Loucy (cell line): ENCODE results near the gene ADAMTS15.

Source experiments
- H2AFZ ChIP-seq: fragments of 200-600 bp; sonication (generic); 2 replicates; pipeline ENCODE4 v1.6.0; 2016; ENCODE audit warnings: antibody characterized with exemption, mild to moderate bottlenecking, low read length, moderate library complexity
- H3F3A ChIP-seq: fragments of 200-600 bp; 2 replicates; pipeline ENCODE4 v1.6.0; 2016; ENCODE audit warnings: antibody characterized with exemption, low read depth, mild to moderate bottlenecking
- H3K27me3 ChIP-seq: fragments of 200-600 bp; sonication (generic); 2 replicates; pipeline ENCODE4 v1.6.1; 2014; ENCODE audit warnings: low read length, mild to moderate bottlenecking; ENCODE audit not compliant: insufficient read depth, poor library complexity, severe bottlenecking
- H3K36me3 ChIP-seq: fragments of 200-600 bp; sonication (generic); 2 replicates; pipeline ENCODE4 v1.6.1; 2016; ENCODE audit warnings: low read length; ENCODE audit not compliant: insufficient read depth
- H3K4me1 ChIP-seq: fragments of 200-600 bp; sonication (generic); 2 replicates; pipeline ENCODE4 v1.5.1; 2014; ENCODE audit warnings: low read length, mild to moderate bottlenecking; ENCODE audit not compliant: insufficient read depth, poor library complexity, severe bottlenecking
- H3K4me2 ChIP-seq: fragments of 200-600 bp; sonication (generic); 2 replicates; pipeline ENCODE4 v1.6.0; 2014; ENCODE audit warnings: antibody characterized with exemption, low read length, low read depth, mild to moderate bottlenecking; ENCODE audit not compliant: poor library complexity, severe bottlenecking
- H3K4me3 ChIP-seq: fragments of 200-600 bp; sonication (generic); 2 replicates; pipeline ENCODE4 v1.5.1; 2014; ENCODE audit warnings: low read length, mild to moderate bottlenecking, mixed read lengths; ENCODE audit not compliant: poor library complexity, severe bottlenecking
- H3K79me2 ChIP-seq: fragments of 200-600 bp; sonication (generic); 2 replicates; pipeline ENCODE4 v1.6.1; 2014; ENCODE audit warnings: low read length; ENCODE audit not compliant: insufficient read depth
- H3K9ac ChIP-seq: fragments of 200-600 bp; sonication (generic); 2 replicates; pipeline ENCODE4 v1.6.0; 2014; ENCODE audit warnings: mild to moderate bottlenecking, low read depth, low read length, moderate library complexity; ENCODE audit not compliant: poor library complexity, severe bottlenecking
- H3K9me2 ChIP-seq: fragments of 200-600 bp; sonication (generic); replicated peaks from 2 replicates; pipeline ENCODE4 v1.6.1; 2016; ENCODE audit warnings: low read depth, low read length, mixed read lengths
- H3K9me3 ChIP-seq: fragments of 200-600 bp; sonication (generic); 2 replicates; pipeline ENCODE4 v1.6.1; 2014; ENCODE audit warnings: mild to moderate bottlenecking, antibody characterized with exemption, low read length, low read depth; ENCODE audit not compliant: insufficient read depth
- H4K20me1 ChIP-seq: fragments of 200-600 bp; sonication (generic); 2 replicates; pipeline ENCODE4 v1.6.0; 2014; ENCODE audit warnings: antibody characterized with exemption, low read length, mild to moderate bottlenecking; ENCODE audit not compliant: insufficient read depth, poor library complexity, severe bottlenecking
- CTCF ChIP-seq: fragments of 200-600 bp; sonication (generic); conservative IDR thresholded peaks from 2 replicates; pipeline ENCODE4 v1.5.1; 2014; ENCODE audit warnings: mild to moderate bottlenecking, antibody characterized with exemption, low read length
- EZH2phosphoT487 ChIP-seq: fragments of 200-600 bp; IDR thresholded peaks from 2 replicates; pipeline ENCODE4 v1.6.1; 2018; ENCODE audit warnings: antibody characterized with exemption, mild to moderate bottlenecking, moderate library complexity, borderline replicate concordance

Gene ADAMTS15

DNA sequence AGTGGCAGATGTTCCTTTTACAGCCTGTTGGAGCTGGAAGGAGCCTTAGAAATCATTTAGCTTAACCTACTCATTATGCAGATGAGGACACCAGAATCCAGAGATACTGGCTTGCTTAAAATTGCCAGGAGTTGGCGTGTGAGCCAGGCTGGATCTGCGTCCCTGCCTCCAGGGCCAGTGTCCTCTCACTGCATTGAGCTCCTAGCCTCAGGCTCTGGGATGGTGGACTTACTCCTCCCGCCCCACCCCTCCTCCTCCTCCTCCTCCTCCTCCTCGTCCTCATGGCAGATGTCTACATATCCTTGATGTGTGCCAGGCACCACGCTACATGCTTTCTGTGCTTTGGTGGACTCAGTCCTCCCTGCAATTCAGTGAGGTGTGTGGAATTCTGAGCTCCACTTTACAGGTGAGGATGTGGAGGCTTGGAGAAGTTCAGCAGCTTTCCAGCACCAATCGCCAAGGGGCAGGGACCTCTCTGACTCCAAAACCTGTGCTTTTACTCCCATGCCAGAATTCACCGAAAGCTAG lies 24.1 kb downstream of the ADAMTS15 start:
- TF ChIP-seq CTCF (no peak), EZH2phosphoT487 (no peak)

GRCh38 chr11:130473056-130473794 lies 24.8 kb downstream of the ADAMTS15 start:
- no peak overlapping the region for H3K4me3 ChIP-seq
- H3K36me3 ChIP-seq, result no peaks in the 10 kb centered on the region
- no peaks in the 10 kb centered on the region for H3K79me2 ChIP-seq
- no peaks in the 10 kb centered on the region for H3K27me3 ChIP-seq
- H4K20me1 ChIP-seq, result no peaks in the 10 kb centered on the region
- H3K9me2 ChIP-seq, result no peaks in the 10 kb centered on the region
- no peaks in the 10 kb centered on the region for H3K4me1 ChIP-seq
- TF ChIP-seq EZH2phosphoT487 (no peak), CTCF (no peak)
- H2AFZ ChIP-seq, result no peak overlapping the region
- no peak overlapping the region for H3K9ac ChIP-seq
- H3K4me2 ChIP-seq, result no peak overlapping the region
- H3F3A ChIP-seq, result no peaks in the 10 kb centered on the region
- H3K9me3 ChIP-seq, result no peaks in the 10 kb centered on the region

More for the DNA sequence above, 24.1 kb downstream of the ADAMTS15 start:
- Histone ChIP-seq H3K4me1 (no peaks in the 10 kb centered on the region), H3K79me2 (no peaks in the 10 kb centered on the region), H2AFZ (no peak overlapping the region), H3K4me3 (no peak overlapping the region), H3F3A (no peaks in the 10 kb centered on the region), H3K4me2 (no peak overlapping the region), H3K27me3 (no peaks in the 10 kb centered on the region), H3K36me3 (no peaks in the 10 kb centered on the region), H3K9me2 (no peaks in the 10 kb centered on the region), H4K20me1 (no peaks in the 10 kb centered on the region), H3K9ac (no peak overlapping the region), H3K9me3 (no peaks in the 10 kb centered on the region)

DNA sequence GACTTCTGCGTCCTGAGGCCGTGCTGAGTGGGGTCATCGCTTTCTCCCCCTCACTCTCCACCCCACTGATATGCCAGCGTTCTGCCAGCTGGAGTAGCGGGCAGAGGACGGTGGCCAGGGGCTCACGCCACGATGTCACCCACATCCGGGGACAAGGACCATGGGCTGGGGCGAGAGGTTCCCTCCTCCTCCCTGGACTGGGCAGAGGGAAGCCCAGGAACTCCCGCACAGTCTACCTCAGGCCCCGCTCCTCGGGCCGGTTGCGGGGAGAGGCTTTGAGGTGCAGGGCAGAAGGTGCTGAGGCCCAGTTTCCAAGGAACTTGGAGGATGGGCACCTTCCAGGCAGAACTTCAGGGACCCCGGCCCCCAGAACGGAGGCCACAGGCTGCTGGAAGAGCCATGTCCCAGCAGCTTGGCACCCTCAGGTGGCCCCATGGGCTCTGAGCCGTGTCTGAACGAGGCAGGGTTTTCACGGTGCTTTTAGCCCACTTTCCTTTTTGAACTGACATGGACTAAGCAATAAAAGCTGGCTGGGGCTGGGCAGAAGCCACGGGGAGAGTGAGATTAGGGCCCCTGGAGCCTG lies 25.4 kb downstream of the ADAMTS15 start:
- Histone ChIP-seq H3K9me3 (no peaks in the 10 kb centered on the region), H3K9ac (no peak overlapping the region), H3K27me3 (peaks cover 1% of the 10 kb centered on the region), H3K4me1 (no peaks in the 10 kb centered on the region), H3K4me3 (no peak overlapping the region), H2AFZ (no peak overlapping the region), H3F3A (no peaks in the 10 kb centered on the region), H3K4me2 (no peak overlapping the region), H3K9me2 (no peaks in the 10 kb centered on the region), H4K20me1 (no peaks in the 10 kb centered on the region), H3K79me2 (no peaks in the 10 kb centered on the region), H3K36me3 (no peaks in the 10 kb centered on the region)
- no peak for TF ChIP-seq CTCF
- TF ChIP-seq EZH2phosphoT487, result no peak
